ENCODE results near the gene CFAP57. TPM values are rescaled to one million over a fixed set of nuclear protein-coding genes. Genes with fewer than 3 reads are reported as not detected.

CFAP57 gene
- total and polyA plus RNA-seq, 9 of the 15 experiments (the other 6 are each of a cell fraction or from before 2014, with no cell fraction given): 0.04 to 0.22 (median 0.07) TPM; not detected in 3

GRCh38 chr1:43267818-43268425 lies 95.8 kb downstream of the CFAP57 start (continued):
- TF ChIP-seq CTCFL (IDR thresholded peaks at IDR 0.05; ENCODE audit: borderline replicate concordance, insufficient read depth, low read depth, low read length, poor library complexity, severe bottlenecking) (no peak), NR3C1 (CRISPR knock-in tag; IDR thresholded peaks at IDR 0.05) (no peak), ZNF197 (CRISPR knock-in tag; IDR thresholded peaks at IDR 0.05; ENCODE audit: low read depth) (no peak), ZNF384 (IDR thresholded peaks at IDR 0.05; ENCODE audit: low read depth, low read length) (no peak)

GRCh38 chr1:43269627-43270375 lies 97.7 kb downstream of the CFAP57 start, which contains the start of gene TMEM125:
TMEM125 (plus strand) TSS chr1:43269983; CDS start chr1:43272723, 2,740 bp downstream.
- WGBS (ENCODE audit: insufficient coverage, low coverage, missing lambda C conversion rate): 25% methylated on average over 6 of the region's 7 CpGs
- peak within 1 kb of the TSS; percentile 27; the same call in 1 of the 2 replicates for H3K4me3 ChIP-seq
- peak within 1 kb of the TSS; percentile 75 for H2AFZ ChIP-seq (ENCODE audit: low read depth, low read length)
- intact Hi-C loops (cut with micrococcal nuclease): no loop called here
- no peaks in the 10 kb centered on the region for H3K9me1 ChIP-seq (ENCODE audit: control insufficient read depth, insufficient read depth, low read length)
- peak within 1 kb of the TSS; percentile 80 for H3K4me2 ChIP-seq (ENCODE audit: insufficient read depth, low read length)
- H3K9me3 ChIP-seq (replicated peaks; ENCODE audit: control insufficient read depth, insufficient read depth, low read depth, low read length): no peaks in the 10 kb centered on the region
- ChIA-PET CTCF (ENCODE audit: low intra/inter-chr PET ratio) (no interaction called here), POLR2A (interaction anchor here (0.6 to 0.8 kb wide), 2 partner anchors 41 to 47 kb away, joined by 3 read pairs; no protein-coding TSS in a partner anchor)
- peaks cover 35 to 65% of the 10 kb centered on the region in 2 experiments for H3K27me3 ChIP-seq (ENCODE audit: control insufficient read depth in 2 of 2, insufficient read depth in 2 of 2, low read length in 2 of 2)
- ATAC-seq (no peak), DNase-seq (ENCODE audit: extremely low read depth in 1 of 4, low spot score in 3 of 4) (peak in 1 of 4 experiments; percentile 10), FAIRE-seq (no peak)
- in situ Hi-C loops (cut with MboI): no loop called here
- no peaks in the 10 kb centered on the region for H3K36me3 ChIP-seq (ENCODE audit: control insufficient read depth, insufficient read depth, low read length)
- no peak within 1 kb of the TSS for H3K27ac ChIP-seq (ENCODE audit: extremely low read depth, low read depth, low read length)
- peak within 1 kb of the TSS; percentile 40 to 86; a peak in 3 of 4 replicates for H3K9ac ChIP-seq (ENCODE audit: insufficient read depth in 1 of 2, low read depth in 2 of 2, low read length in 2 of 2)
- H3K79me2 ChIP-seq (ENCODE audit: control insufficient read depth, insufficient read depth, low read length): no peaks in the 10 kb centered on the region
- H3K4me1 ChIP-seq (replicated peaks in 1 of 2; ENCODE audit: control insufficient read depth in 2 of 2, insufficient read depth in 2 of 2, low read length in 2 of 2): peaks cover 16 to 19% of the 10 kb centered on the region in 2 experiments; a peak in 4 of 5 replicates
- no TSS peak for BruUV-seq (replicated peaks)
- H4K20me1 ChIP-seq (replicated peaks; ENCODE audit: control insufficient read depth, insufficient read depth, low read length): no peaks in the 10 kb centered on the region
- TF ChIP-seq ZNF644 (tag; IDR thresholded peaks at IDR 0.05; ENCODE audit: low read depth): no peak
- no peak for TF ChIP-seq TRIM24 (IDR thresholded peaks at IDR 0.05)
- TF ChIP-seq KDM1A (IDR thresholded peaks at IDR 0.05): no peak
- peak; percentile 80 for TF ChIP-seq ZNF436 (CRISPR knock-in tag; IDR thresholded peaks at IDR 0.05)
- TF ChIP-seq ZNF197 (CRISPR knock-in tag; IDR thresholded peaks at IDR 0.05; ENCODE audit: low read depth): no peak
- TF ChIP-seq ZFP36 (IDR thresholded peaks at IDR 0.05; ENCODE audit: low read depth, low read length, partially characterized antibody): peak; percentile 98
- TF ChIP-seq ZMIZ1 (IDR thresholded peaks at IDR 0.05; ENCODE audit: low read depth in 2 of 2, low read length in 2 of 2): no peak
- no peak for TF ChIP-seq ZNF511 (CRISPR knock-in tag; IDR thresholded peaks at IDR 0.05)
- TF ChIP-seq TGIF2 (CRISPR knock-in tag; IDR thresholded peaks at IDR 0.05): no peak
- TF ChIP-seq NBN (IDR thresholded peaks at IDR 0.05; ENCODE audit: low read depth): no peak

Data from K562 (cell line).